Inflammatory macrophage (primary cell): ENCODE measurements around the gene TTLL7.
"Not testable (repeated sequence)": the region's sequence is repeated elsewhere in the genome, so short reads cannot be mapped to it uniquely, and the experiment has no call there.

Experiments
- DNase-seq, 2 donors: peaks; one replicate each; pipeline ENCODE4 v3.0.0-alpha.2; 2020 to 2022

TTLL7 gene

GRCh38 chr1:83995649-83996048, 3.3 kb downstream of the TTLL7 start:
- DNase-seq = no peak

- DNase-seq = no peak
Measured at GRCh38 chr1:83994111-83994510, 4.8 kb downstream of the TTLL7 start.

- no peak for DNase-seq
Measured at GRCh38 chr1:83990734-83991133, 8.2 kb downstream of the TTLL7 start.

- DNase-seq = no peak
Measured at GRCh38 chr1:83985048-83985447, 13.9 kb downstream of the TTLL7 start.

- DNase-seq = not testable (repeated sequence)
Measured at GRCh38 chr1:83983918-83984317, 15.0 kb downstream of the TTLL7 start.

- DNase-seq = no peak
Measured at GRCh38 chr1:83978056-83978455, 20.9 kb downstream of the TTLL7 start.

- DNase-seq = no peak
Measured at GRCh38 chr1:83976920-83977319, 22.0 kb downstream of the TTLL7 start.

- no peak for DNase-seq
Measured at GRCh38 chr1:83970802-83971201, 28.1 kb downstream of the TTLL7 start.

GRCh38 chr1:83970114-83970513, 28.8 kb downstream of the TTLL7 start:
- DNase-seq = no peak

GRCh38 chr1:83967336-83967735, 31.6 kb downstream of the TTLL7 start:
- no peak for DNase-seq

- DNase-seq = no peak
Measured at GRCh38 chr1:83964153-83964552, 34.8 kb downstream of the TTLL7 start.

- no peak for DNase-seq
Measured at GRCh38 chr1:83961571-83962295, 37.2 kb downstream of the TTLL7 start.

- no peak for DNase-seq
Measured at GRCh38 chr1:83960669-83961277, 38.2 kb downstream of the TTLL7 start.

- DNase-seq = no peak
Measured at GRCh38 chr1:83959824-83960498, 39.0 kb downstream of the TTLL7 start.

- no peak for DNase-seq
Measured at GRCh38 chr1:83958704-83959103, 40.2 kb downstream of the TTLL7 start.

- no peak for DNase-seq
Measured at GRCh38 chr1:83954166-83954823, 44.6 kb downstream of the TTLL7 start.

- no peak for DNase-seq
Measured at GRCh38 chr1:83950106-83950661, 48.7 kb downstream of the TTLL7 start.

- no peak for DNase-seq
Measured at GRCh38 chr1:83942914-83943313, 56.0 kb downstream of the TTLL7 start.

- DNase-seq = no peak
Measured at GRCh38 chr1:83934550-83934949, 64.4 kb downstream of the TTLL7 start.

GRCh38 chr1:83932693-83933092, 66.2 kb downstream of the TTLL7 start:
- no peak for DNase-seq

GRCh38 chr1:83932281-83932680, 66.7 kb downstream of the TTLL7 start:
- no peak for DNase-seq

GRCh38 chr1:83931658-83932253, 67.2 kb downstream of the TTLL7 start:
- DNase-seq = peak; percentile 41 to 55

- no peak for DNase-seq
Measured at GRCh38 chr1:83929184-83929583, 69.7 kb downstream of the TTLL7 start.
